ENCODE results near the gene DLGAP3. TPM values are rescaled to one million over a fixed set of nuclear protein-coding genes. Genes with fewer than 3 reads are reported as not detected.

Gene DLGAP3
- total RNA-seq, 2 experiments from 2014 or later, result 0.38 to 0.83 TPM

DNA sequence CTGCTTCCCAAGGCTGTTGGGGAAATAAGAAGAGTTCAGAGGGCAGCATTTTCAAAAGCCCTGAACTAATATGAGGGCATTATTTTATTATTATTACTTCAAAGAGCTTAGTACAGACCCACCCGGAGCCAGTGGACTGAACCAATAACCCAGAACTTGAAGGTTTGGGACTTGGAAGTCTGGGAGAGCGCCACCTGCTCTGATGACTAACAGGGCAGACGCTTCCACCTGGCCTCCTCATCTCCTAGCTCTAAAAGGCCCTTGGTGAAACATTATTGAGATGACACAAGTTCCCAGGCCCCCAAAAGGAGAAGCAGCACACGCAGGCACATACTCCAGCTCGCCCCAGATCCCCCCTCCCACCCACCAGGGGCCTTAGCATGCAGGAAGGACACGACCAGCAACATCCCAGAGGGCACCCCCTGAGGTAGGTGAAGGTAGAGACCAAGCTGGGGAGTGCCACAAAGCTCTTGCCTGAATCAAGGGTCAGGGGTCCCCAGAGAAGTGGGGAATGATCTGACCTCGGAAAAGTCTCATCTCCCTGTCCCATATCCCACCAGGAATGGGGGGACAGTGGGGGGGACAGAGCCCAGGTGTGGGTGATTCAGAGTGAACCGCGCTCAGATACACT is 1.3 kb downstream of the DLGAP3 start:
- DNase-seq, result no peak
- Mint-ChIP-seq H3K4me3 (peak overlapping the region; percentile 62), H3K9me3 (no peaks in the 10 kb centered on the region), H3K36me3 (ENCODE audit: low read depth) (no peaks in the 10 kb centered on the region), H3K4me1 (ENCODE audit: low read depth) (peaks cover 7% of the 10 kb centered on the region), H3K27ac (no peak overlapping the region), H3K27me3 (peaks cover 56% of the 10 kb centered on the region)
- ChIA-PET CTCF (interaction anchor here (1.1 kb wide), 1 partner anchor 13 kb away, joined by 3 read pairs; no protein-coding TSS in a partner anchor), POLR2A (interaction anchor here (0.9 kb wide), 1 partner anchor 262 kb away, joined by 3 read pairs; no protein-coding TSS in a partner anchor)
- intact Hi-C loops (cut with micrococcal nuclease), result no loop called here
- ATAC-seq, result no peak
- TF ChIP-seq, protein P1, sequence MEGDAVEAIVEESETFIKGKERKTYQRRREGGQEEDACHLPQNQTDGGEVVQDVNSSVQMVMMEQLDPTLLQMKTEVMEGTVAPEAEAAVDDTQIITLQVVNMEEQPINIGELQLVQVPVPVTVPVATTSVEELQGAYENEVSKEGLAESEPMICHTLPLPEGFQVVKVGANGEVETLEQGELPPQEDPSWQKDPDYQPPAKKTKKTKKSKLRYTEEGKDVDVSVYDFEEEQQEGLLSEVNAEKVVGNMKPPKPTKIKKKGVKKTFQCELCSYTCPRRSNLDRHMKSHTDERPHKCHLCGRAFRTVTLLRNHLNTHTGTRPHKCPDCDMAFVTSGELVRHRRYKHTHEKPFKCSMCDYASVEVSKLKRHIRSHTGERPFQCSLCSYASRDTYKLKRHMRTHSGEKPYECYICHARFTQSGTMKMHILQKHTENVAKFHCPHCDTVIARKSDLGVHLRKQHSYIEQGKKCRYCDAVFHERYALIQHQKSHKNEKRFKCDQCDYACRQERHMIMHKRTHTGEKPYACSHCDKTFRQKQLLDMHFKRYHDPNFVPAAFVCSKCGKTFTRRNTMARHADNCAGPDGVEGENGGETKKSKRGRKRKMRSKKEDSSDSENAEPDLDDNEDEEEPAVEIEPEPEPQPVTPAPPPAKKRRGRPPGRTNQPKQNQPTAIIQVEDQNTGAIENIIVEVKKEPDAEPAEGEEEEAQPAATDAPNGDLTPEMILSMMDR (IDR thresholded peaks at IDR 0.05), result no peak

DNA sequence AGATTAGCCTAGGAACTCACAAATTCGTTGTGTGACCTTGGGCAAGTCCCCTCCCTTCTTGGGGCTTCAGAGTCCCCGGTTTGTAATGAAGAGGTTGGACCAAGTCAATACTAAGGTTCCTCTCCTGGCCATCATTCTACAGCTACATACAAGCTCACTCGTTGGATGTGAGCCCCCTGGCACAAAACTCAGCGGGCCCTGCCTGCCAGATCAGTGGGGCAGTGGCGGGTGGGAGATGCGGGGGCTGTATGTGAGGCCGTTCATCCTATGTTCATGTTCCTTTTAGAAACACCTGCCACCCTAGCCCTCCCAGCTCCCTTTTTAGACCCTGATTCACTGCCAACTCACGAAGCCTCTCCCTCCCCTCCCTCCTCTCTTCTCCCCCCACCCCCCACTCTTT is 2.1 kb downstream of the DLGAP3 start:
- Mint-ChIP-seq H3K27ac (no peak overlapping the region), H3K27me3 (peaks cover 63% of the 10 kb centered on the region), H3K36me3 (ENCODE audit: low read depth) (no peaks in the 10 kb centered on the region), H3K4me1 (ENCODE audit: low read depth) (peaks cover 7% of the 10 kb centered on the region), H3K9me3 (no peaks in the 10 kb centered on the region), H3K4me3 (no peak overlapping the region)
- TF ChIP-seq, protein P1 (IDR thresholded peaks at IDR 0.05), result no peak
- ATAC-seq (no peak), DNase-seq (no peak)
- POLR2A ChIA-PET, result interaction anchor here (0.9 to 1.2 kb wide), 2 partner anchors 68 to 263 kb away, joined by 3 read pairs; partner anchors contain the start of gene SMIM12
- intact Hi-C loops (cut with micrococcal nuclease), result no loop called here
- CTCF ChIA-PET, result interaction anchor here (0.6 to 1.0 kb wide), 2 partner anchors 42 to 94 kb away, joined by 3 to 4 read pairs; no protein-coding TSS in a partner anchor

GRCh38 chr1:34926894-34927293 is 2.6 kb downstream of the DLGAP3 start:
- CTCF ChIA-PET, result interaction anchor here (0.7 to 1.0 kb wide), 2 partner anchors 42 to 74 kb away, joined by 3 to 4 read pairs; no protein-coding TSS in a partner anchor
- no peak overlapping the region for H3K4me3 Mint-ChIP-seq
- peaks cover 7% of the 10 kb centered on the region for H3K4me1 Mint-ChIP-seq (ENCODE audit: low read depth)
- no peaks in the 10 kb centered on the region for H3K36me3 Mint-ChIP-seq (ENCODE audit: low read depth)
- no peak for ATAC-seq
- POLR2A ChIA-PET, result interaction anchor here (1.2 kb wide), 1 partner anchor 67 kb away, joined by 3 read pairs; the partner anchor contains the start of gene SMIM12
- TF ChIP-seq, protein P1 (IDR thresholded peaks at IDR 0.05), result no peak
- no peak for DNase-seq
- H3K27ac Mint-ChIP-seq, result no peak overlapping the region
- intact Hi-C loops (cut with micrococcal nuclease), result no loop called here
- H3K9me3 Mint-ChIP-seq, result no peaks in the 10 kb centered on the region
- peaks cover 64% of the 10 kb centered on the region for H3K27me3 Mint-ChIP-seq

DNA sequence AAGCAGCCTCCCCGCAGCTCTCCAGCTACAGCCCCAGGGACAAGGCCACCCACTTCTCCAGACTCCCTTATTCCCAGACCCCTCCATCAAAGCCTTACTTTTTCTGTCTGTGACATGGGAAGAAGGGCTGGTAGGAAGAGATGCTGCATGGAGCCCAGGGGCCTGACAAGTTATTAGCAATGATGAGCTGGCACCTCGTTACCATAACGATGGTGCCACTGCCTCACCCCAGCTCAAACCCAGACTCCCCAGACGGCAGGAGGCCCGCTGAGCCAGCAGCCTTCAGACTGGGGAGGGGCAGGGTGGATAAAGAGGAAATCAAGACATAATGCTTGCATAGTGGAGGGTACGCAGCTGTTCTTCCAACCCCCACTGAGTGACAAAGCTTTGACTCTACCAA is 3.3 kb downstream of the DLGAP3 start:
- Mint-ChIP-seq H3K27me3 (peaks cover 65% of the 10 kb centered on the region), H3K9me3 (no peaks in the 10 kb centered on the region), H3K36me3 (ENCODE audit: low read depth) (no peaks in the 10 kb centered on the region), H3K27ac (no peak overlapping the region), H3K4me3 (no peak overlapping the region), H3K4me1 (ENCODE audit: low read depth) (peaks cover 7% of the 10 kb centered on the region)
- ChIA-PET POLR2A (interaction anchor here (0.6 kb wide), 1 partner anchor 105 kb away, joined by 3 read pairs; no protein-coding TSS in a partner anchor), CTCF (interaction anchor here (0.7 to 1.1 kb wide), 3 partner anchors 12 to 74 kb away, joined by 3 to 4 read pairs (median 4); no protein-coding TSS in a partner anchor)
- no peak for DNase-seq
- TF ChIP-seq, protein P1 (IDR thresholded peaks at IDR 0.05), result no peak
- no peak for ATAC-seq
- intact Hi-C loops (cut with micrococcal nuclease), result no loop called here

DNA sequence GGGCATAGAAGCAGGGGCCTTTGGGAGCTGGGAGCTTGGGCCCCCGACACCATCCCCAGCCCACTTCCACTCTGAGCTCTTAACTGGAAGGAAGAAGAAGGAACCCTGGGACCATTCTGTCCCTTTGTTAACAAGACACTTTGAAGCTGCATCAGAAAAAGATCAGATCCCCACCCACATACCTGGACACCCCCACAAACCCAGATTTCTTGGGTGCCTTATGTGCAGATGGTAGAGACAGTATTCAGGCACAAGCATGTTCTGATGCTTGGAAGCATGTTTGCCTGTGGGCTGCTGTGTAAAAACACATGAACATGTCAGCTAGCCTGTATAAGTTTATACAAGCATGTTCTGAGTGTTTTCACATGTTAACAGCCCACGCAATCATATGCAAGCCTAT is 3.7 kb downstream of the DLGAP3 start:
- peaks cover 61% of the 10 kb centered on the region for H3K27me3 Mint-ChIP-seq
- ChIA-PET POLR2A (interaction anchor here (0.6 kb wide), 1 partner anchor 105 kb away, joined by 3 read pairs; no protein-coding TSS in a partner anchor), CTCF (interaction anchor here (0.7 to 1.1 kb wide), 2 partner anchors 12 to 73 kb away, joined by 3 to 4 read pairs; no protein-coding TSS in a partner anchor)
- no peaks in the 10 kb centered on the region for H3K36me3 Mint-ChIP-seq (ENCODE audit: low read depth)
- no peaks in the 10 kb centered on the region for H3K9me3 Mint-ChIP-seq
- DNase-seq, result no peak
- H3K4me1 Mint-ChIP-seq (ENCODE audit: low read depth), result peaks cover 7% of the 10 kb centered on the region
- TF ChIP-seq, protein P1 (IDR thresholded peaks at IDR 0.05), result no peak
- intact Hi-C loops (cut with micrococcal nuclease), result no loop called here
- no peak overlapping the region for H3K27ac Mint-ChIP-seq
- no peak overlapping the region for H3K4me3 Mint-ChIP-seq
- no peak for ATAC-seq
